NCI-H510A (cell line): ENCODE results near the gene KLHL3.

Experiments
- DNase-seq: peaks from one replicate; lab custom pipeline; 2025; lab: John Stamatoyannopoulos, UW

KLHL3 gene

DNA sequence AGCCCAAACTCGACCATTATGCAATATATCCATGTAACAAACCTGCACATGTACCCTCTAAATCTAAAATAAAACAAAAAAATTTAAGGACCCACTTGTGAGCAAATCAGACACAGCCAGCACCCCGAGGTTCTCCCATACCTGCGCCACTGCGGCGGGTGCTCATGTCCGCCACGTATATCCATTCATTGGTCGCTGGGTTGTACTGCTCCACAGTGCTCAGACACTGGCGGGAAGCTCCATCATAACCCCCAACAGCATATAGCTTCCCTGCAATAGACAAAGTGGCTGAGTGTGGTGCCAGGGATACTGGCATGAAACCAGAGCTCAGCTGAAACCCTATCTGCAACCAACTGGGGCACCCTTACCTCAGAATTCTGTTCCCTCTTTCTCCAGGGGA, 102.0 kb downstream of the KLHL3 start:
- no peak for DNase-seq

DNA sequence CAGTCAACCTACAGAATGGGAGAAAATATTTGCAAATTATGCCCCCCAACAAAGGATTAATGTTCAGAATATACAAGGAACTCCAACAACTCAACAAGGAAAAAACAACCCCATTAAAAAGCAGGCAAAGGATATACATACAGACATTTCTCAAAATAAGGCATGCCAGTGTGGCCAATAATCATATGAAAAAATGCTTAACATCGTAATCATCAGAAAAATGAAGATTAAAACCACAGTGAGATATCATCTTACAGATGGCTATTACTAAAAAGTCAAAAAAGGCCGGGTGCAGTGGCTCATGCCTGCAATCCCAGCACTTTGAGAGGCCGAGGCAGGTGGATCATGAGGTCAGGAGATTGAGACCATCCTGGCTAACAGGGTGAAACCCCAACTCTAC, 103.2 kb downstream of the KLHL3 start:
- DNase-seq = no peak

DNA sequence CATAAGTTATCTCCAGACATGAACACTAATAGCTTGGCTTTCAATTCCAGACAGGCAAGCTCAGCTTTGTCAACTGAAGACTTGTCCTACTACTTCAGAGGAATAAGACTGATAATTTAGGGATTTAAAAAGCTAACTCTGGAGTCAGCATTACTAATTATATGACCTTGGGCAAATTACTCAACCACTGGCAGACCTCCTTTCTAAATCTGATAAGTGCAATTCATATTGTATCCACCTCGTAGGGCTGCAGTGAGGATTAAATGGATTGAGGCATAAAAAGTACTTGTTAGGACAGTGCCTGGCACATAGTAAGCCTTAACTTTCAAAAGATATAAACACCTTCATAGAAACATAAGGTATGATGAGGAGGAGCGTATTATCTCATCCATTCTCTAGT, 104.4 kb downstream of the KLHL3 start:
- no peak for DNase-seq

GRCh38 chr5:137630972-137631370, 104.9 kb downstream of the KLHL3 start:
- no peak for DNase-seq

GRCh38 chr5:137630216-137630971, 105.5 kb downstream of the KLHL3 start:
- DNase-seq = no peak

GRCh38 chr5:137629646-137630045, 106.2 kb downstream of the KLHL3 start:
- DNase-seq = no peak

DNA sequence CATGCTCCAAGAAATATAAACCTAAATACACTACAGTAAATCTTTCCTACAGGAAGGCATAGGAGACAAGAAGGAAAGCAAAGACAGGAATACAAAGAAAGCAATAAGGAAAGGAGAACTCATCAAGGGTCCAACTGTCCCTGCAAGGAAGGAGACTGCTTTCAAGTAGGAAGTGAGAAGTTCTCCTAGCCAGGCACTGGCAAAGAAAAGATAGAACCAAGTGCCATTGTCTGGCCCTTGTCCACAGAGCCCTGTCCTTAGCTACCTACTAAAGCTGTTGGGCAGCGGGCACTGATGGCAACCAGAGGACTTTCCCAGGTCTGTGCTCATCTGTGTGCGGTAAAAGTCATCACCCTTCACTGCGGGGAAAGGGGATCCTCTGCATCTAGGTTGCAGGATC, 108.2 kb downstream of the KLHL3 start:
- DNase-seq = no peak

- DNase-seq = no peak
These were observed 108.6 kb downstream of the KLHL3 start for GRCh38 chr5:137627293-137627692.

DNA sequence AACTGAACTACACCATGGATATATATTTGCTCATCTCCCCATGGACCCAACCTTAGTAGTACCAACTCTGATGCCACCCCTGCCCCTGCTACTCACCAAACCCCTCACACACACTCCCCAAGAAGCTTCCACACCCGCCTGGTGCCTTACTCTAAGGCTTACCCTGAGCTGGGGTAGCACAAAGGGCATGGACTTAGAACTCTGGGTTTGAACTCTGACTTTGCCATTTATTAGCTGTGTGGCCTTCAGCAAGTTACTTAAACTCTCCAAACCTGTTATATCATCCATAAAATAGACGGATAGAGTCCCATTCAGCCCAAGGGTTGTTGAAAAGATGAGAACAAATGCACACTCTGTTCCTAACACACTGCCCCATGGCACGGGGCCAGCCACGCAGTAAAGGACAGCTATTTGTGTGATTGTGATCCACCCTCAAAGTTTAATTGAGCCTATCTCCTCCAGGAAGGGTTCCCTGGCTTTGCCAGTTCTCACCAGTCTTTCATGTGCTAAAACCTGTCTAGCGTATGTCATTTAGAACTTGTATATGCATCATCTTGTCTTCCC, 111.0 kb downstream of the KLHL3 start:
- DNase-seq = no peak

GRCh38 chr5:137622850-137623249, 113.0 kb downstream of the KLHL3 start:
- no peak for DNase-seq

GRCh38 chr5:137621861-137622823, 113.7 kb downstream of the KLHL3 start:
- DNase-seq = no peak

- DNase-seq = no peak
These were observed 114.6 kb downstream of the KLHL3 start for GRCh38 chr5:137621306-137621705.

DNA sequence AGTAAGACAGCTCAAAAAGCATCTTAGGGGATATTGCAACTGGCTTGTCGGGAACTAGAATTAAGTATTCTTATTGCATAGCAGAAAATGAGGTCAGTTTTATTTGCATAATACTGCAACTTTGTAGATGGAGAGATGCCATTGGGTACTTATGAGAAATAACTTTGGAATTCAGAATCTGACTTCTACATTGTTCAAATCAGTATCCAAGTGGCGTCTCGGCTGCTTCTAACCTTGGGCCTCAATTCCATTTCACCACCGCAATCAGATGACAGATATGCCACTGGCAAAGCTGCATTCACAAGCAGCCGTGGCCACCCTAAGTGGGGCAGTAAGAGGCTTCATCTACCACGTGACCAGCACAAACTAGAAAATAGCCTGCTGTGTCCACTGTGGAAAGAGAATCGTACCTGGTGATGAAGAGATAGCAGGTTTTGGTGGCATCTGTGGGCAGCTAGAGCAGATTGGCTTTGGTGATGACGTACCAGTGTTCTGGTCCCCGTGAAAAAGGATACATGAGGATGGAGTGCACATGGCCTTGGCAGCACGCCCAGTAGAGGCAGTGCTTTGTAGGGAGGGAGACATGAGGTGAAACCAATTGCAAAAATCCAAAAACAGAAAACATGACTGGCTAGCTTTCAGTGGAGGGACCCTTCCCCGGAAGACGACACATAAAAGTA, 116.6 kb downstream of the KLHL3 start:
- DNase-seq = no peak

GRCh38 chr5:137618476-137618875, 117.4 kb downstream of the KLHL3 start:
- DNase-seq = no peak

DNA sequence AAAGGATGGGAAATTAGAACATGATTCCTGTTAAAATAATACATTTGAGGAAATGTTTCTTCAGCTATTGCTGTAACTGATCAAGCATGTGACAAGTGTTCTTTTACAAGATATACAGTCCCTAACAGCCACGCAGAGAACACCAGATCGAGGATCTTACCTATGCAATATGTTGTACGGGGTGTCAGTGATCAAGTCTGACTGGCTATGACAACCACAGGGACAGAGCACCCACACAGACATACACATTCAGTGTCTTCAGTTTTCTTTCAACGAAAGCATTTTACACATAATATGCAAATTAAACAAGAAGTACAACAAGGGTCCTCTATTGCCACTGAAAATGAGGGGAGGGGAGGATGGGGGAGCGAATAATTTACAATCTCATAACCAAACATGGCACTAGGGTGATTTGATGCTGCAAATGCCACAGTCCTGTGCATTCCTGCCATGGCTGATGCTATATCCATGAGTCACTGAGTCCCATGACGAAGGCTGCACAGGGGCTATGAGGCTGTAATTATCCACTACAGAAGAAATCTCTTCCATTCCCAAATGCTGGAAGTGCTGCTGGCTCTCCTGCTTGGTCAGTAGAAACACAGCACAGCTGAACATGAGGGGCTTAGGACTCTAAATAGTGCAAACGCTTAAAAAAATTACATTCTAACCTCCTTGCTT, 118.2 kb downstream of the KLHL3 start:
- no peak for DNase-seq

- no peak for DNase-seq
These were observed 119.8 kb downstream of the KLHL3 start for GRCh38 chr5:137616046-137616445.

- DNase-seq = no peak
These were observed 120.6 kb downstream of the KLHL3 start for GRCh38 chr5:137615171-137615775.

DNA sequence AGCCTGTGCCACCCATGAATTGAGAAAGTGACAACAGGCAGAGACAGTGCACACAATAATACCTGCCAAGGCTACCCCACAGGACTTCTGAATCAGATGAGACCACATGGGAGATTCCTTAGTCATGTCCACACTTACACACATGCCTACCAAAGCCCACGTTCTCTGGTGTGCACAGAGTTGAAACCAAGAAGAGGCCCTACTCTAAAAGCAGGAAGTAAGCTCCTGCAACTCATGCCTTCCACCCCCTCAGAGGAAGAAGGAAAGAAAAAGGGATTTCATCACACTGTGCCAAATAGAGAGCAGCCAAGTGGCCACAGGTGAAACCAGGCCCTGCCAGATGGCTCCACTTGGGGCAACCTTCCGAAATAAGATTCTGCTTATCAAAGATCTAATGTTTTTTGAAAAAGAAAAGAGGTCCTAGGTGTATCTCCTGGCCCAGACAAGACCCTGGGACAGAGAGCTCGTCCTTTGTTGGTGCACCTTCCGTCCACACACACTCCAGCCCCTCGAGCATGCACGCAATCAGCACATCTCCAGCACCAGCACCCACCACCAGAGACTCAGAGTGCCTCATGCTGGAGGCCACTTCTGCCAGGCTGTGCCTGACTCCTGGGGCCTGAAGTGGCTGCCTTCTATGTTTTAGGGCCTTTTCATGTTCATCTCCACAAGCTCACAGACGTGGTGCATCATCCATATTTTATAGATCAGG, 122.2 kb downstream of the KLHL3 start:
- DNase-seq = no peak

DNA sequence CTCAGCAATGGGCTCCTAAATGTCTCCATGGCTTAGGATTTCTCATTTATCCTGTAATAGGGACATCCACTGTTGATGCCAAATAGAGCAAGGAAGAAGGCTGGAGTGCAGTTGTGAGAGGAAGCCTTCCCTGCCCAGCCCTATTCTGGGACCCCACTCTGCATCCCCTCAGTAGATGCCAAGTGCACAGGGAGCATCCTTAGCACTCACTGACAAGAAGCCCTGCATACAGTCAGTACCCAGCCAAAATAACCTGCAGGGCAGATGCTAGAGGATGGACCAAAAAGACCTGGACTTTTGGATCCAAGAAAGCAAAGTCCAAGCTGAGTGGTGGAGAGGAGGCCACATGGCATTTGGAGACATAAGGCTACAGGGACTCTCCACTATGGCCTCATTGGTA, 123.3 kb downstream of the KLHL3 start:
- no peak for DNase-seq

GRCh38 chr5:137611794-137612435, 124.0 kb downstream of the KLHL3 start:
- no peak for DNase-seq
